ENCODE measurements around the gene DAB1. TPM values are rescaled to one million over a fixed set of nuclear protein-coding genes. Genes with fewer than 3 reads are reported as not detected.

The DAB1 gene
- total RNA-seq, 1 donor from 2014 or later: 10.5 TPM

GRCh38 chr1:57420981-57421785, 2.7 kb downstream of the DAB1 start:
- DNase-seq (ENCODE audit: low spot score) (no peak), ATAC-seq (no peak)
- intact Hi-C loops (cut with DNase I): no loop called here

- DNase-seq (ENCODE audit: low spot score): no peak
- ATAC-seq: no peak
- intact Hi-C loops (cut with DNase I): no loop called here
Observed at GRCh38 chr1:57418971-57419370, 4.9 kb downstream of the DAB1 start.

GRCh38 chr1:57411262-57411661, 12.6 kb downstream of the DAB1 start:
- ATAC-seq: no peak
- no peak for DNase-seq (ENCODE audit: low spot score)
- intact Hi-C loops (cut with DNase I): no loop called here

- intact Hi-C loops (cut with DNase I): no loop called here
- DNase-seq (ENCODE audit: low spot score) (no peak), ATAC-seq (no peak)
Observed at GRCh38 chr1:57410508-57410907, 13.4 kb downstream of the DAB1 start.

GRCh38 chr1:57407928-57408327, 15.9 kb downstream of the DAB1 start:
- no peak for ATAC-seq
- intact Hi-C loops (cut with DNase I): no loop called here
- no peak for DNase-seq (ENCODE audit: low spot score)

GRCh38 chr1:57406428-57406970, 17.4 kb downstream of the DAB1 start:
- intact Hi-C loops (cut with DNase I): no loop called here
- ATAC-seq (no peak), DNase-seq (ENCODE audit: low spot score) (no peak)

- ATAC-seq: no peak
- intact Hi-C loops (cut with DNase I): no loop called here
Observed at GRCh38 chr1:57404884-57405283, 19.0 kb downstream of the DAB1 start.

GRCh38 chr1:57403201-57403600, 20.7 kb downstream of the DAB1 start:
- ATAC-seq (no peak), DNase-seq (ENCODE audit: low spot score) (no peak)
- intact Hi-C loops (cut with DNase I): no loop called here

More at GRCh38 chr1:57404884-57405283, 19.0 kb downstream of the DAB1 start:
- DNase-seq (ENCODE audit: low spot score): no peak

GRCh38 chr1:57401671-57402070, 22.2 kb downstream of the DAB1 start:
- no peak for DNase-seq (ENCODE audit: low spot score)
- no peak for ATAC-seq
- intact Hi-C loops (cut with DNase I): no loop called here

- intact Hi-C loops (cut with DNase I): no loop called here
- ATAC-seq: no peak
- no peak for DNase-seq (ENCODE audit: low spot score)
Observed at GRCh38 chr1:57400048-57400447, 23.8 kb downstream of the DAB1 start.

- intact Hi-C loops (cut with DNase I): no loop called here
- DNase-seq (ENCODE audit: low spot score) (no peak), ATAC-seq (no peak)
Observed at GRCh38 chr1:57393058-57393584, 30.7 kb downstream of the DAB1 start.

- ATAC-seq (no peak), DNase-seq (ENCODE audit: low spot score) (no peak)
- intact Hi-C loops (cut with DNase I): no loop called here
Observed at GRCh38 chr1:57385336-57385735, 38.5 kb downstream of the DAB1 start.

- DNase-seq (ENCODE audit: low spot score): no peak
- intact Hi-C loops (cut with DNase I): no loop called here
- no peak for ATAC-seq
Observed at GRCh38 chr1:57384901-57385300, 39.0 kb downstream of the DAB1 start.

- intact Hi-C loops (cut with DNase I): no loop called here
- ATAC-seq: no peak
Observed at GRCh38 chr1:57384284-57384683, 39.6 kb downstream of the DAB1 start.

GRCh38 chr1:57381871-57382270, 42.0 kb downstream of the DAB1 start:
- ATAC-seq (no peak), DNase-seq (ENCODE audit: low spot score) (no peak)
- intact Hi-C loops (cut with DNase I): no loop called here

More at GRCh38 chr1:57384284-57384683, 39.6 kb downstream of the DAB1 start:
- no peak for DNase-seq (ENCODE audit: low spot score)

GRCh38 chr1:57381426-57381825, 42.4 kb downstream of the DAB1 start:
- DNase-seq (ENCODE audit: low spot score): no peak
- intact Hi-C loops (cut with DNase I): no loop called here

GRCh38 chr1:57380923-57381322, 42.9 kb downstream of the DAB1 start:
- ATAC-seq: no peak
- intact Hi-C loops (cut with DNase I): no loop called here
- no peak for DNase-seq (ENCODE audit: low spot score)

More at GRCh38 chr1:57381426-57381825, 42.4 kb downstream of the DAB1 start:
- no peak for ATAC-seq

GRCh38 chr1:57378534-57378933, 45.3 kb downstream of the DAB1 start:
- DNase-seq (ENCODE audit: low spot score) (no peak), ATAC-seq (no peak)
- intact Hi-C loops (cut with DNase I): no loop called here

- intact Hi-C loops (cut with DNase I): no loop called here
Observed at GRCh38 chr1:57377339-57378139, 46.3 kb downstream of the DAB1 start.

GRCh38 chr1:57376041-57376440, 47.8 kb downstream of the DAB1 start:
- ATAC-seq (no peak), DNase-seq (ENCODE audit: low spot score) (no peak)
- intact Hi-C loops (cut with DNase I): no loop called here

More at GRCh38 chr1:57377339-57378139, 46.3 kb downstream of the DAB1 start:
- ATAC-seq (no peak), DNase-seq (ENCODE audit: low spot score) (no peak)
